ENCODE data around the gene CPB2.

The CPB2 gene

DNA sequence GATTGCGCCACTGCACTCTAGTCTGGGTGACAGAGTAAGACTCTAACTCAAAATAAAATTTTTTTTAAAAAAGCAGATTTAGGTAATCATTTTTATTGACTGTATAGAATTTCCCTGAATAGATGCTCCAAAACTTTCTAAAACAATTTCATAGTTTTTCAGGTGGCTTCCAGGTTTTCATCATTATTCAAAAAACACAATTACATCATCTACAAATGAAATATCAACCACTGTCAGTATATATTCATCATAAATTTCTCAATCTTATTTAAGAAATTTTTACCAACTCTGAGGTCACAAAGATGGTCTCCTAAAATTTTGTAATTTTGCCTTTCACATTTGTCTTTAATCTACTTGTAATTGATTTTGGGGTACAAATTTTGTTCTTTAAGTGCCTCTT, 100.3 kb downstream of the CPB2 start:
- H3K9ac ChIP-seq (ENCODE audit: low read depth, low read length): no peak overlapping the region
- H3K4me1 ChIP-seq (ENCODE audit: control insufficient read depth, insufficient read depth, low read length): no peaks in the 10 kb centered on the region
- H3K4me3 ChIP-seq (ENCODE audit: low read depth, low read length): no peak overlapping the region
- H3K36me3 ChIP-seq (ENCODE audit: control insufficient read depth, insufficient read depth, low read length): peaks cover 13% of the 10 kb centered on the region
- H3K9me3 ChIP-seq (ENCODE audit: control insufficient read depth, insufficient read depth, low read length): no peaks in the 10 kb centered on the region
- no peaks in the 10 kb centered on the region for H3K27me3 ChIP-seq (ENCODE audit: control insufficient read depth, insufficient read depth, low read length)

All from iPS-15b (cell line).